22Rv1 (cell line): ENCODE data around the gene PSMD5.

Source experiments
- ZFX ChIP-seq: fragments of 450-650 bp; IDR thresholded peaks from 2 replicates; pipeline ENCODE4 v1.6.1; 2017; ENCODE audit warnings: antibody characterized with exemption, borderline replicate concordance
- TF ChIP-seq, protein P1 (sequence below): fragments of 450-650 bp; IDR thresholded peaks from 2 replicates; pipeline ENCODE4 v1.5.1; 2017; ENCODE audit warnings: mild to moderate bottlenecking

DNA sequence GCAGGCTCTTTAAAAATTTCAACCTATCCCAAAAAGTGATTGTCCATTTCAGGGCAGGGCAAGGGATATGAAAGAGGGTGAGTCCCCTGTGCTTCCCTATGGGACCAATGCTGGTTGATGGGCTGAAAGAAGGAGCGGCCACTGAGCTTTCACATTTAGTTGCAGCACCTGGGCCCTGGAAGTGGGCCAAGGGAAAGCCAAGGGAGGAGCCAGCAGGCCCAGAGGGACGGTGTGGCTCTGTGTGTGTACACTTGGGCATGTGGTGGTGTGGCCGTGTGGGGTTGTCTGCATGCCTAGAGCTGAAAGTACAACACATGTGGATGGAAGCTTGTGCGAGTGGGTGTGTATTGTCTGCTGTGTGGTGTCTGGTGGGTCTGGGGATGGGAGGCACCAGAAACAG lies 14.0 kb upstream of the PSMD5 start:
- TF ChIP-seq, protein P1, sequence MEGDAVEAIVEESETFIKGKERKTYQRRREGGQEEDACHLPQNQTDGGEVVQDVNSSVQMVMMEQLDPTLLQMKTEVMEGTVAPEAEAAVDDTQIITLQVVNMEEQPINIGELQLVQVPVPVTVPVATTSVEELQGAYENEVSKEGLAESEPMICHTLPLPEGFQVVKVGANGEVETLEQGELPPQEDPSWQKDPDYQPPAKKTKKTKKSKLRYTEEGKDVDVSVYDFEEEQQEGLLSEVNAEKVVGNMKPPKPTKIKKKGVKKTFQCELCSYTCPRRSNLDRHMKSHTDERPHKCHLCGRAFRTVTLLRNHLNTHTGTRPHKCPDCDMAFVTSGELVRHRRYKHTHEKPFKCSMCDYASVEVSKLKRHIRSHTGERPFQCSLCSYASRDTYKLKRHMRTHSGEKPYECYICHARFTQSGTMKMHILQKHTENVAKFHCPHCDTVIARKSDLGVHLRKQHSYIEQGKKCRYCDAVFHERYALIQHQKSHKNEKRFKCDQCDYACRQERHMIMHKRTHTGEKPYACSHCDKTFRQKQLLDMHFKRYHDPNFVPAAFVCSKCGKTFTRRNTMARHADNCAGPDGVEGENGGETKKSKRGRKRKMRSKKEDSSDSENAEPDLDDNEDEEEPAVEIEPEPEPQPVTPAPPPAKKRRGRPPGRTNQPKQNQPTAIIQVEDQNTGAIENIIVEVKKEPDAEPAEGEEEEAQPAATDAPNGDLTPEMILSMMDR, result no peak
- no peak for TF ChIP-seq ZFX
